MV-4-11 (cell line): ENCODE data around the gene PRRC2A.

ENCODE experiments used
- DNase-seq: peaks from one replicate; lab custom pipeline; 2025; lab: John Stamatoyannopoulos, UW

Gene PRRC2A

GRCh38 chr6:31652925-31653724 is 32.6 kb downstream of the PRRC2A start:
- peak; percentile 96 for DNase-seq

DNA sequence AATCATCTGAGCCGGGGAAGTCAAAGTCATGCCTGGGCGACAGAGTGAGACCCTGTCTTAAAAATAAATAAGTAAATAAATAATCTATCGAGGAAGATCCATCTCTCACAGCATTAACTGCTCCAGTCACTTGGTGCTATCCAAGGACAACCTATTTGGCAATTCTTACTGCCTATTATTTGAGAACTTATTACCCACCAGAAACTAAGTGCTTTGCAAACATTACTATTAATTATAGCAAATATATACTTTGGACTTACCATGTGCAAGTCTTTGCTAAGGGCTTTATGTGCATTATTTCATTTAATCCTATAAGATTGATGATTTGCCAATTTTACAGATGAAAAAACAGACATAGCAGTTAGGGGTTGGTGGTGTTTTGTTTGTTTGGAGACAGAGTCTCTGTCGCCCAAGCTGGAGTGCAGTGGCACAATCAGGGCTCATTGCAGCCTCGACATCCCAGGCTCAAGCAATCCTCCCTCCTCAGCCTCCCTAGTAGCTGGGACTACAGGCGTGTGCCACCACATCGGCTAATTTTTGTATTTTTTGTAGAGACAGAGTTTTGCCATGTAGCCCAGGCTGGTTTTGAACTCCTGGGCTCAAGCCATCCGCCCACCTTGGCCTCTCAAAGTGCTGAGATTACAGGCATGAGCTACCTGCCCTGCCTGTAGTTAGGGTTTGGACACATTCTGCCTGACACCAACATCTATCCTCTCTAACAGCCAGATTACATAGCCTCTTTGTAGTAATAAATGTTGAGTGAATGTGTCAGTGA is 34.2 kb downstream of the PRRC2A start:
- no peak for DNase-seq

- DNase-seq = no peak
Observed at GRCh38 chr6:31655349-31656237, 35.1 kb downstream of the PRRC2A start, which contains the start of gene APOM. Gene APOM, plus strand, starts transcription at chr6:31655894. Its CDS starts 73 bp downstream, at chr6:31655967.

- DNase-seq = no peak
Observed at GRCh38 chr6:31657406-31658157, 37.1 kb downstream of the PRRC2A start.

DNA sequence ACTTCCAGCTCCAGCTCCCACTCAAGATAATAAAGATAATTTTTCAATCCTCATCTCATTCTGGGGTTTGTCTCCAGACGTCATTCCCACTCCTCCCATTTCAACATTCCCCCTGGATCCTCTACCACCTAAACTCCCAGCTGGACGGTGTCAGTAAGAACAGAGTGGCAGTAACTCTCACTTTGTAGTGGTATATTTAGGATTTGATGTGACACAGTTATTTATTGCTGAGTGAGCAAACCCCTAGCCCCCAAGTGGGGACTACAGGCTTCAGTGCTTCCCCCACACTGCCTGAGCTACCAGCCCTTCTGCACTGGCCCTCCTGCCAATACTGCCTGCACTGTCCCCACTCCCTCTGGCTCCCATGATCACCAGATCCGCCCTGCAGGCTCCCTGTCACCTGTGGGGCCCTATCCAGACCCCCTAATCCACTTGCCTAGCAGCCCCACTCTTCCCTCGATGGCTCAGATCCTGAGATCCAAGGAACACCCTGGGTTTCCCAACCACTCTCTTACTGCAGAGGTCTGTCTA is 37.7 kb downstream of the PRRC2A start:
- no peak for DNase-seq

GRCh38 chr6:31658983-31659648 is 38.6 kb downstream of the PRRC2A start:
- DNase-seq = no peak

GRCh38 chr6:31659649-31660380 is 39.3 kb downstream of the PRRC2A start:
- DNase-seq = peak; percentile 7

DNA sequence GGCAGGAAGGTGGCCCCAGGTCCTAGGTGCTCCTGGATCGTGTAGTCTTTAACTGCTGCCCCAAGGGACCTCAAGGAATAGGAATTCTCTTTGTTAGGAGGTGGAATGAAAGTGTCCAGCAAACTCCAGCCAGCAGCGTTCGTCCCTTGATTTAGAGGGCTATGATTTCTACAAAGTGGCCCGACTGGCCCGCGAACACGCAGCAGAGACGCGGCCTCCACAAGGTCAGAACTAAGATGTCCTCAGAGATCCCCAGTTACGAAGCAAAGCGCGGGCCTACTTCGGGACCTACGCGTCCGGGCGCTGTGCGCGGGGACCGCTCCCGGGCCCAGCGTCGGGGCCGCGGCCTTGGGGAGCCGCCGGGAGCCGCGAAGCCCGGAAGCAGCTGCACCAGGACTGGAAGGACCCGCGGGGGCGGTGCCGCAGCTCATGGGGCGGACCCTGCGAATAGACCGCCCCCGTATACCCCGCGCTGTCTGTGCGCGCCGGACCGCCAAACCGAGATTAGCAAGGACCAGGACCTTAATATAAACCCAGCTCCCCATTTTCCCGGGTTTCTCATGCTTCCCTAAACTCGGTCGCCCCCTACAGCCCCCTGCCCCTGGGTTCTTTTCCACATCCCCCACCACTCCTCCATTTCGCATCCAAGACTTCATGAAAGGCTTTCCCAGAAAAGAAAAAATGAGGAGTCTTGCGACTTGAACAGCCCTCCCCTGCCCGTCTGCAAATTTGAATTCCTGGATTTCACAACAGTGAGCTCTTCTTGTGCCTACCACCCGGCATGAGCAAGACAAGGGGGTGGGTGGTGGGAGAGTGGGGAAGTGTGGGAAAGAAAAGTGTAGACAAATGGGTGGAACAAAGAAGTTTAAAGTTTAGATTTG is 40.1 kb downstream of the PRRC2A start, which contains the start of gene C6orf47:
Gene C6orf47, minus strand, starts transcription at position 398 of the 881 bp plus-strand sequence. CDS start 831 bp downstream, outside the sequence.
- DNase-seq = peak; percentile 79

DNA sequence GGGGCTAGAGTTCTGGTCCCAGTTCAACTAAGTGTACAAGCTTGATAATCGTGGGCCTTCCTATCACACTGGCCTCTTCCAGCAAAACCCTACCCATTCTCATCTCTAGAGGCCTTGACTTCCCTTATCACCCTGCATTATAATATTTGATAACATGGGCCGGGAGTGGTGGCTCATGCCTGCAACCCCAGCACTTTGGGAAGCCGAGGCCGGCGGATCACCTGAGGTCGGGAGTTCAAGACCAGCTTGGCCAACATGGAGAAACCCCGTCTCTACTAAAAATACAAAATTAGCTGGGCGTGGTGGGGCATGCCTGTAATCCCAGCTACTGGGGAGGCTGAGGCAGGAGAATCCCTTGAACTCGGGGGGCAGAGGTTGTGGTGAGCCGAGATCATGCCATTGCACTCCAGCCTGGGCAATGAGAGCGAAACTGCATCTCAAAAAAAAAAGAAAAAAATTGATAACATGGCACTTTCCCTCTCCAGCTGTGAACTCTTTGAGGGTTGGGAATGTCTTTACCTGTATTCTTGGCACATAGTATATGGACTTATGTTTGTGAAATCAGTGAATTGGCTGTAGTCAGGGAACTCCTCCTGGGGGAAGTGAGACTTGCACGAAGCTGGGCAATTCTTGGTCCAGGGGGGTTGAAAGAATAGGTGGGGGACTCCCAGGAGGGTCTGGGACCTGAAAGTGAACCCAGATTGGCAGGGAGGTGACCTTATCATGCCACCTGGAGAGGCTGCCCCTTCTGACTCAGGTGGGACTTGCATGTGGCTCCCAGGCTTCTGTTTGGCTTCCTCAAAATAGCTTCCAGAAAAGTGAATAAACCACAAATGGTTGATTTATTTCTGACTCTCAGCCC is 41.0 kb downstream of the PRRC2A start:
- DNase-seq = peak; percentile 22

GRCh38 chr6:31662124-31662723 is 41.7 kb downstream of the PRRC2A start:
- no peak for DNase-seq

DNA sequence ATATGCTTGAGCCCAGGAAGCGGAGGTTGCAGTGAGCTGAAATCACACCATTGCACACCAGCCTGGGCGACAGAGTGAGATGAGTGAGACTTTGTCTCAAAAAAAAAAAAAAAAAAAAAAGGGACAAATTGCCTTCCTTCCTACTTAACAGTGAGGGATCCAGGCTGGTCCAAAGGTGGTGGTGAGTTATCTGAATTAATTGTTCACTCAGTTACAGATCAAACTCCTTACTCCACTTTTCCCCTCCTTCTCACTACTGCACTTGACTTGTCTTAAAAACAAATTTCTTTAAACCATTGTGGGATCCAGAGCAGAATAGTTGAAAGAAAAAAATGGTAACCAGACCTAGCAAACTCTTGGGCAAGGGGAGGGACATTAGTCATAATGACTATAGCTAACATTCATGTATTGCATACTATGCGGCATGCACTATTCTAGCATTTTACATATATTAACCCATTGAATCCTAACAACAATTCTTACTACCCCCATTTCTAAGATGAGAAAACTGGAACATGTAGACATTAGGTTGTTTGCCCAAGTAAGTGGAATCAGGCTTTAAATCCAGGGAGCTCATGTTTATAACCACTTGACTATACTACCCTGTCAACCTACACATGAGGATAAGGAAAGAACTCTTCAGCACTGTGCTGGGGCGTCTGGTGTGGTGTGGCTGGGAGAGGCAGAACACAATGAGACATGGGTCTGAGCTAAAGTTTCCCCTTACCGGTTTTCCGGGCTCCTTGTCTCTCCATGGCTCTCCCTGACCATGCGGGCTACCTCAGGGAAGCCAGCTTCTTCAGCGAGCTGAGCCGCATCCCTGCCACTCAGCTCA is 42.8 kb downstream of the PRRC2A start:
- DNase-seq = peak; percentile 10

GRCh38 chr6:31663961-31664789 is 43.7 kb downstream of the PRRC2A start:
- peak; percentile 48 for DNase-seq

DNA sequence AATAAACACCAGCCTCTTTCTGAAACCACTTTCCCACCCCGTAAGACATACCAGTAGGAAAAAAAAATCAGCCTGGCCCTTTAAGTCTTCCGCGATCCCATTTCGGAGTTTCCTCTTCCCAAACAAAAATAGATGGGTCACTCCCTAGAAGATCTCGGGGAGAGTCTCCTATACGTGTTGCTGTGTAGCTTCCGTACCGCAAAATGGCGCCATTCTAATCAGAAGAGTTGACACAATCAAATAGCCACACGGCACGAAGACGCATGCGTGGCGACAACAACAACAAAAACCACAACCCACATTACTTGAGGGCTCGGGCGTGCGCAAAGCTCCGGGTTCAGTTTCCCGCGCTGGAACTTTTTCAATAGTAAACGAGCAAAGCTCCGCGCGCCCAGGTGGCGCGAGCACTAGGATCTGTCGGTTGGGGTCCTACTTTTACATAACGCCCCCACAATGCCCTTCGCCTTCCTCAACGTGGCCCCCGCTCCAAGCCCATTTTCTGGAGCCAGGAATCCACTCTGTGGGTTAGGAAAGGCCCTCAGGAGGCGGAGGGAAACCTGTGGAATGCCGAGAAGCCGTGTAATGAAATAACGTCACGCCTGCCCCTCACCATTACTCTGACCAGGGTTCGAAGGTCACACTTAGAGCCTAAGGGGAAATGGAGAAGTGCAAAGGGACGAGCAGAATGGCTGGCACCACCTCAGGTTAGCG is 44.4 kb downstream of the PRRC2A start, which contains the start of gene GPANK1:
Gene GPANK1, minus strand, starts transcription at position 208 of the 711 bp plus-strand sequence. CDS start 519 bp downstream, outside the sequence.
- DNase-seq = peak; percentile 98

DNA sequence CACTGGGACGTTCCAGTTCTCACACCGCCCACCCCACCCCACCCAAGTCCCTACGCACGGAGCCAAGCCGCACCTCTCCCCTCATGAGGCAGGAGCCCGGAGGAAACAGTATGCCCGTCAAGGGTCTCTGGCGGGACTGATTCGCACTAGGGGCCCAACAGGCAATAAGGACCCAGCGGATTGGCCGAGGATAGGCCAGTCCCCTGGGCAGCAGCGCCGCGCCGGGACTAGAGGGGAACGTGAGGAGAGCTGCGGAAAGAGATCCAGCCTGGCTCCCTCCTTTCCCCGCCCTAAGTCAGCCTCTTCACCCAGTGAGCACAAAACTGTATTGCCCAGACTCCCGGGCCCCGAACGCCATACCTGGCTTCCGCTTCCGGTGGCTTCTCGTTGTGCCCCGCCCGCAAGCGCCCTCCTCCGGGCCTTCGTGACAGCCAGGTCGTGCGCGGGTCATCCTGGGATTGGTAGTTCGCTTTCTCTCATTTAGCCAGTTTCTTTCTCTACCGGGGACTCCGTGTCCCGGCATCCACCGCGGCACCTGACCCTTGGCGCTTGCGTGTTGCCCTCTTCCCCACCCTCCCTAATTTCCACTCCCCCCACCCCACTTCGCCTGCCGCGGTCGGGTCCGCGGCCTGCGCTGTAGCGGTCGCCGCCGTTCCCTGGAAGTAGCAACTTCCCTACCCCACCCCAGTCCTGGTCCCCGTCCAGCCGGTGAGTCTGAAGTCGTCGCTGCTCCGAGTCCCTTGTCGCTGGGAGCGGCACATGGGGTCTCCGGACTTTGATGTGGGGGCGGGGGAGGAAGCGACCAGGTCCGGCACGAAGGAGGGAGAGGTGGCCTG is 45.2 kb downstream of the PRRC2A start, which contains the start of gene CSNK2B:
Gene CSNK2B, plus strand, starts transcription at position 580 of the 836 bp plus-strand sequence. CDS start 752 bp downstream, outside the sequence.
- DNase-seq = peak; percentile 98
